ENCODE data around the gene B4GALNT3.
A peak's percentile ranks its signal among the peaks of the same experiment; 100 is the strongest.

Gene B4GALNT3

DNA sequence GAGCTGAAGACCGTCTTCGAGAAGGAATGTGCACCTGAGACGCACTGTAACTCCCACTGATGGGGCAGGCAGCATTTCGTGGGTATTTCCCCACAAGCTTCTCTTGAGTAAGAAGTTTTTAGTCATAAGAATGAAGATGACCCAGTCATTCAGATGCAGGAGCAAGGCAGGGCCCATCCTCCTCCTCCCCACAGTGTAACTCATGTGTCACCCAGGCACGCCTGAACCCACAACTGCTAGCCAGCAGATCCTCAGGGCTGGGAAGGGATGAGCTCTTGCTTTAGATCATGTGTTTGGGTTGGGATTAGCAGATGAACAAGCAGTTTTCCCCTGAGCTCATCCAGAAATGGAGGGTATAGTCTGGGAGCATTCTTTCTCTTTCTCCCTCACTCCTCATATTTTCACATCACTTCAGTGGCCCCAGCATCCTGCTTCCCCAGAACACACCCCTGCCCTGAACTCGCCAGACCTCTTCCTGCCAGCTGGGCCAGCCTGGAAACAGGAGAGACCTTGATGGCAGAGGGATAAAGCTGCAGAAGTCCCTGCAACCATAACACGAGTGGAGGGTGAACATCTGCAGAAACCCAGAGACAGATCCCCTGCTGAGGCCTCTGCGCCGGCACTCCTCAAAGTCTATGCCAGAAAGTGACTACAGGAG, 73.3 kb downstream of the B4GALNT3 start:
- DNase-seq (ENCODE audit: low spot score), result peak; percentile 44
- H3K27ac ChIP-seq, result no peak overlapping the region
- TF ChIP-seq, protein P1, sequence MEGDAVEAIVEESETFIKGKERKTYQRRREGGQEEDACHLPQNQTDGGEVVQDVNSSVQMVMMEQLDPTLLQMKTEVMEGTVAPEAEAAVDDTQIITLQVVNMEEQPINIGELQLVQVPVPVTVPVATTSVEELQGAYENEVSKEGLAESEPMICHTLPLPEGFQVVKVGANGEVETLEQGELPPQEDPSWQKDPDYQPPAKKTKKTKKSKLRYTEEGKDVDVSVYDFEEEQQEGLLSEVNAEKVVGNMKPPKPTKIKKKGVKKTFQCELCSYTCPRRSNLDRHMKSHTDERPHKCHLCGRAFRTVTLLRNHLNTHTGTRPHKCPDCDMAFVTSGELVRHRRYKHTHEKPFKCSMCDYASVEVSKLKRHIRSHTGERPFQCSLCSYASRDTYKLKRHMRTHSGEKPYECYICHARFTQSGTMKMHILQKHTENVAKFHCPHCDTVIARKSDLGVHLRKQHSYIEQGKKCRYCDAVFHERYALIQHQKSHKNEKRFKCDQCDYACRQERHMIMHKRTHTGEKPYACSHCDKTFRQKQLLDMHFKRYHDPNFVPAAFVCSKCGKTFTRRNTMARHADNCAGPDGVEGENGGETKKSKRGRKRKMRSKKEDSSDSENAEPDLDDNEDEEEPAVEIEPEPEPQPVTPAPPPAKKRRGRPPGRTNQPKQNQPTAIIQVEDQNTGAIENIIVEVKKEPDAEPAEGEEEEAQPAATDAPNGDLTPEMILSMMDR (conservative IDR thresholded peaks at IDR 0.05; ENCODE audit: low read depth), result no peak
- CTCF ChIA-PET, result interaction anchor here (1.0 to 1.1 kb wide), 2 partner anchors 14 to 47 kb away, joined by 3 to 7 read pairs; no protein-coding TSS in a partner anchor
- POLR2A ChIA-PET (ENCODE audit: low non-redundant PET), result interaction anchor here (0.6 kb wide), 1 partner anchor 131 kb away, joined by 3 read pairs; no protein-coding TSS in a partner anchor

DNA sequence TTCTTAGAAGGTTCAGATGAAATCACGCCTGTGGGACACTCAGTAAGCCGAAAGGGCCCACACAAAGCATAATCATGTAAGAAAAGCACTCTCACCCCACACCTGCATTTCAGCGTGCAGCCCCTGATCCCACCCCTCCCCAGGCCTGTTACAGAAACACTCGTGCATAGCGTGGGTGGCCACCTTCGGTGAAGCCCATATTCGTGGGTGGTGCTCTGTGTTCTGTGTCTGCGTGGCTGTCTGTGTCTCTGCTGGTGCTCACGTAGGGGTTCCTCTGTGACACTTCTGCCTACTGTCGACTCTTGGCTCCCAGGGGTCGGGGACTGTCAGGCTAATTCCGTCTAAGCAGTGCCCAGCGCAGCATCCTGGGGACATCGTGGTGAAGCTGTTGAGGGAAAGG, 74.0 kb downstream of the B4GALNT3 start:
- no peak for DNase-seq (ENCODE audit: low spot score)
- CTCF ChIA-PET, result interaction anchor here (1.0 to 1.1 kb wide), 2 partner anchors 13 to 48 kb away, joined by 3 to 7 read pairs; no protein-coding TSS in a partner anchor
- TF ChIP-seq, protein P1 (conservative IDR thresholded peaks at IDR 0.05; ENCODE audit: low read depth), result no peak
- POLR2A ChIA-PET (ENCODE audit: low non-redundant PET), result no interaction called here
- H3K27ac ChIP-seq, result no peak overlapping the region

DNA sequence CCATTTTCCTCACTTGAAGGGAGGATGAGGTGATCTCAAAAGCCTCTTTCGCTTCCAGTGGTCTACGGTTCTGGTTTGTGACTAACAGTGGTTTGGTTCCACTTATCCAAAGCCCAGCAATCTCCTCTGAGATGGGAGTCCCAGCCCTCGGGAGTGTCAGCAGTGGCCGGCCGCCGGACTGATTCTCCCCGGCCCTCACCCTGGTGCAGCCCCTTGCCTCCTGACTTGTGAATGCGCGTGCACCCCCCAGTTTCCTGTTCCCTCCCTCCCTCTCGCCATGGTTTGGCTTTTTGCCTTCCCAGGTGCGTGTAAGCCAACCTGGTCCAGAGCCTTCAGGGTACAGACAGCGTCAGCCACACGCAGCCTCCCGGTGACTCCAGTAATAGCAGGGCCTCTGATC, 74.5 kb downstream of the B4GALNT3 start:
- no peak for DNase-seq (ENCODE audit: low spot score)
- TF ChIP-seq, protein P1 (conservative IDR thresholded peaks at IDR 0.05; ENCODE audit: low read depth), result no peak
- ChIA-PET POLR2A (ENCODE audit: low non-redundant PET) (no interaction called here), CTCF (no interaction called here)
- H3K27ac ChIP-seq, result no peak overlapping the region

DNA sequence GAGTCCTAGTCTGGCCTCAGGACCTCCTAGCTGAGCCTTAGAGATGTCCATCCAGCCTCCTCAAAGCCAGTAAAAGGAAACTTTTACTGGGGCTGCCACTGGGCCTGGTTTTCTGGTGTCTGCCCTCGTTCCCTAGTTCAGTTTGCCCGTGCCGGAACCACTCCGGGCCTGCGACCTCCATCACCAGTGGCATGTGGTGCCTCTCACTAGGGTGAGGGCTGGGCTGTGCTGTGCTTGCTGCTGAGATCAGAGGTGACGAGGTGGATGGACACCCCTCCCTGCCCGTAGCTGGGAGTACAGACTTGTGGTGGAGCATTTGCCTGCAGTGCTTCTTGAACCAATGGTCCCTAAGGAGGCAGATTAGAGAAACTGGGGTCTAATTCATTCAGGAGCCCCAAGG, 75.7 kb downstream of the B4GALNT3 start:
- DNase-seq (ENCODE audit: low spot score), result no peak
- TF ChIP-seq, protein P1 (conservative IDR thresholded peaks at IDR 0.05; ENCODE audit: low read depth), result no peak
- POLR2A ChIA-PET (ENCODE audit: low non-redundant PET), result no interaction called here
- H3K27ac ChIP-seq, result no peak overlapping the region
- CTCF ChIA-PET, result interaction anchor here (0.6 to 1.5 kb wide), 2 partner anchors 12 to 77 kb away, joined by 6 read pairs; no protein-coding TSS in a partner anchor

DNA sequence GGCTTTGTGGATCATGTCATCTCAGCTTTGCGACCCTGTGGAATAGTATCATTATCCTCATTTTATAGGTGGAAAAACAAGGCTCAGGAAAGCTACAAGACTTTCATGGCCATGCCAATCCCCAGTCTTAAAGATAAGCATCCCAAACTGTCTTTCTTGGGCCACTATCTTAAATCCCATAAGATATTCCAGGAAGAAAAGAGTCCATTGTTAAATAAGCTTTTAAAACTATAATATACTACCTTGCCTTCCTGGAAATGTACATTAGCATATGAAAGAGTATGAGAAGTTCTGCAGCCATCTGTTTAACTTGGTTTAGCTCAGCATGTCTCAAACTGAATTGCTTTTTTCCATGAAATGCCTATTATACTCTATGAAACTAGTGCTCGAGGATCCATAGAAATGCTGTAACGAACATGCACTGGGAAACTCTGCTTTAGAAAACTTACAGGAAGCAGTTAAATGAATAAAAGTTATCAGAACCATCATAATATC, 77.1 kb downstream of the B4GALNT3 start:
- CTCF ChIA-PET, result interaction anchor here (1.0 to 1.5 kb wide), 2 partner anchors 10 to 84 kb away, joined by 4 to 6 read pairs; no protein-coding TSS in a partner anchor
- no peak overlapping the region for H3K27ac ChIP-seq
- POLR2A ChIA-PET (ENCODE audit: low non-redundant PET), result no interaction called here

DNA sequence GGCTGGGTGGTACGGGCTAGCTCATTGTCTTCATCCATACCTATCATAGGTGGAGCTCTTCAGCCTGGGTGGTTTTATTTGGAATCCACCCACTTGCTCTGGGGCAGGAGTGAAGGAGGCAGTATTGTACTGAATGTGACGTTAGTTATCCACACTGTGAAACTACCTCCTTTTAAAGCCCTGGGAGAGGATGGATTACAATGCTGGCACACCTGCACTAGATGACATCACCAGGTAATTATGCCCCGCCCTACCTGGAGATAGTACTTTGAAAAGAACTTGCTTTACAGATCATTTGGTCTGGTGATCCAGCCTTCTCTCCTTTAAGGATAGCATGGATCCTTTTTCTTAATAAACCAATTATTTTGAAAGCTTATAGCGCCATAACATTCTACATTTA, 78.0 kb downstream of the B4GALNT3 start:
- ChIA-PET POLR2A (ENCODE audit: low non-redundant PET) (no interaction called here), CTCF (interaction anchor here (0.8 to 1.3 kb wide), 3 partner anchors 9 to 85 kb away, joined by 3 to 4 read pairs (median 3); no protein-coding TSS in a partner anchor)
- DNase-seq (ENCODE audit: low spot score), result peak; percentile 67
- TF ChIP-seq, protein P1 (conservative IDR thresholded peaks at IDR 0.05; ENCODE audit: low read depth), result no peak
- no peak overlapping the region for H3K27ac ChIP-seq

More for the DNA sequence above, 77.1 kb downstream of the B4GALNT3 start:
- DNase-seq (ENCODE audit: low spot score), result no peak
- TF ChIP-seq, protein P1 (conservative IDR thresholded peaks at IDR 0.05; ENCODE audit: low read depth), result no peak

All from RWPE1 (cell line).